Hepatocyte (in vitro differentiated cells): ENCODE results near the gene SPIB. TPM values are rescaled to one million over a fixed set of nuclear protein-coding genes. Genes with fewer than 3 reads are reported as not detected.
"Not testable (repeated sequence)": the region's sequence is repeated elsewhere in the genome, so short reads cannot be mapped to it uniquely, and the experiment has no call there.

Experiments used
- DNase-seq: peaks from one replicate; pipeline ENCODE4 v3.0.0-alpha.2; 2016; ENCODE audit warnings: low spot score
- H2AFZ ChIP-seq: fragments of 200-600 bp; sonication (generic); 2 replicates; pipeline ENCODE4 v1.6.0; 2016; ENCODE audit warnings: antibody characterized with exemption, mild to moderate bottlenecking
- H3K27ac ChIP-seq: fragments of 200-600 bp; sonication (generic); 2 replicates; pipeline ENCODE4 v1.5.1; 2016; ENCODE audit warnings: mild to moderate bottlenecking
- H3K27me3 ChIP-seq: fragments of 200-600 bp; sonication (generic); 2 replicates; pipeline ENCODE4 v1.6.1; 2016
- H3K36me3 ChIP-seq: fragments of 200-600 bp; sonication (generic); replicated peaks from 2 replicates; pipeline ENCODE4 v1.5.1; 2016; ENCODE audit warnings: low read depth; ENCODE audit not compliant: insufficient read depth
- H3K4me1 ChIP-seq: fragments of 200-600 bp; sonication (generic); 2 replicates; pipeline ENCODE4 v1.5.1; 2016; ENCODE audit warnings: mild to moderate bottlenecking, moderate library complexity; ENCODE audit not compliant: insufficient read depth
- H3K4me2 ChIP-seq: fragments of 200-600 bp; sonication (generic); 2 replicates; pipeline ENCODE4 v1.6.0; 2016
- H3K4me3 ChIP-seq: fragments of 200-600 bp; sonication (generic); 2 replicates; pipeline ENCODE4 v1.5.1; 2016; ENCODE audit warnings: mild to moderate bottlenecking
- H3K79me2 ChIP-seq: fragments of 200-600 bp; sonication (generic); 2 replicates; pipeline ENCODE4 v1.6.0; 2017; ENCODE audit warnings: mild to moderate bottlenecking
- H3K9me2 ChIP-seq: fragments of 200-600 bp; sonication (generic); replicated peaks from 2 replicates; pipeline ENCODE4 v1.6.0; 2017; ENCODE audit warnings: mild to moderate bottlenecking; ENCODE audit not compliant: insufficient read depth
- H3K9me3 ChIP-seq: fragments of 200-600 bp; sonication (generic); 2 replicates; pipeline ENCODE4 v1.5.1; 2016; ENCODE audit warnings: low read depth, mild to moderate bottlenecking
- H4K20me1 ChIP-seq: fragments of 200-600 bp; sonication (generic); 2 replicates; pipeline ENCODE4 v1.6.0; 2016; ENCODE audit warnings: mild to moderate bottlenecking; ENCODE audit not compliant: insufficient read depth, poor library complexity, severe bottlenecking
- CTCF ChIP-seq: fragments of 200-600 bp; sonication (generic); IDR thresholded peaks from 2 replicates; pipeline ENCODE4 v1.5.1; 2016; ENCODE audit warnings: antibody characterized with exemption, mild to moderate bottlenecking; ENCODE audit not compliant: poor library complexity
- EZH2 ChIP-seq: fragments of 200-600 bp; sonication (generic); IDR thresholded peaks from 2 replicates; pipeline ENCODE4 v1.6.1; 2016; ENCODE audit warnings: antibody characterized with exemption, mild to moderate bottlenecking, borderline replicate concordance
- EZH2phosphoT487 ChIP-seq: fragments of 200-600 bp; sonication (generic); IDR thresholded peaks from one replicate; pipeline ENCODE4 v1.6.1; 2018; ENCODE audit warnings: antibody characterized with exemption, mild to moderate bottlenecking, low read depth, moderate library complexity; ENCODE audit not compliant: unreplicated experiment, severe bottlenecking
- WGBS: methylation state at CpG from one replicate; pipeline ENCODE4 v1.1.6; 2016; ENCODE audit warnings: low lambda C conversion rate; ENCODE audit errors: missing lambda C conversion rate; 5-methylcytosine and 5-hydroxymethylcytosine counted together
- polyA plus RNA-seq: library from polyadenylated mRNA; unstranded; fragments of >200 nt; fragmentation: Nextera tagmentation; extraction: Ambion mirVana; gene quantifications from 2 replicates; pipeline ENCODE4 v1.2.1, GENCODE V29; 2016
- total RNA-seq: library from RNA; depleted of rRNA; stranded (reverse); fragments of >200 nt; gene quantifications from 2 replicates; pipeline ENCODE4 v1.2.3, GENCODE V29; 2014

The SPIB gene
- total and polyA plus RNA-seq, 2 experiments from 2014 or later: 0.63 to 2.8 TPM

GRCh38 chr19:50435221-50435620 is 16.5 kb downstream of the SPIB start:
- Histone ChIP-seq H3K36me3 (no peaks in the 10 kb centered on the region), H3K27ac (no peak overlapping the region), H4K20me1 (no peaks in the 10 kb centered on the region), H3K9me2 (no peaks in the 10 kb centered on the region), H2AFZ (no peak overlapping the region), H3K4me2 (no peak overlapping the region), H3K4me3 (no peak overlapping the region), H3K27me3 (peaks cover 7% of the 10 kb centered on the region), H3K9me3 (no peaks in the 10 kb centered on the region), H3K79me2 (no peaks in the 10 kb centered on the region), H3K4me1 (peaks cover 4% of the 10 kb centered on the region)
- 89% methylated on average over 10 of the region's 17 CpGs for WGBS
- no peak for TF ChIP-seq CTCF
- no peak for TF ChIP-seq EZH2phosphoT487
- TF ChIP-seq EZH2: no peak
- no peak for DNase-seq

GRCh38 chr19:50435627-50436026 is 16.9 kb downstream of the SPIB start:
- Histone ChIP-seq H3K4me3 (no peak overlapping the region), H4K20me1 (no peaks in the 10 kb centered on the region), H3K36me3 (no peaks in the 10 kb centered on the region), H3K9me2 (no peaks in the 10 kb centered on the region), H3K27me3 (peaks cover 5% of the 10 kb centered on the region), H3K9me3 (no peaks in the 10 kb centered on the region), H3K4me1 (peaks cover 4% of the 10 kb centered on the region), H3K27ac (no peak overlapping the region), H2AFZ (no peak overlapping the region), H3K4me2 (no peak overlapping the region), H3K79me2 (no peaks in the 10 kb centered on the region)
- DNase-seq: no peak
- WGBS: 92% methylated on average over 11 of the region's 12 CpGs
- TF ChIP-seq EZH2phosphoT487 (no peak), EZH2 (no peak), CTCF (no peak)

- Histone ChIP-seq H3K36me3 (no peaks in the 10 kb centered on the region), H3K27ac (no peak overlapping the region), H3K27me3 (no peaks in the 10 kb centered on the region), H3K9me3 (no peaks in the 10 kb centered on the region), H3K4me3 (no peak overlapping the region), H3K79me2 (no peaks in the 10 kb centered on the region), H3K4me2 (no peak overlapping the region), H2AFZ (no peak overlapping the region), H3K9me2 (no peaks in the 10 kb centered on the region), H3K4me1 (no peaks in the 10 kb centered on the region), H4K20me1 (no peaks in the 10 kb centered on the region)
- no peak for DNase-seq
- TF ChIP-seq EZH2 (no peak), CTCF (no peak), EZH2phosphoT487 (no peak)
- WGBS: 94% methylated on average over 5 of the region's 5 CpGs
Observed at GRCh38 chr19:50437862-50438449, 19.2 kb downstream of the SPIB start.

- not testable (repeated sequence) for H3K4me1 ChIP-seq, H3K4me3 ChIP-seq, H3K4me2 ChIP-seq, H3K27me3 ChIP-seq, DNase-seq, H3K9me3 ChIP-seq, H2AFZ ChIP-seq, H3K9me2 ChIP-seq, H3K79me2 ChIP-seq, H3K36me3 ChIP-seq, H4K20me1 ChIP-seq, H3K27ac ChIP-seq
- 100% methylated on average over 1 of the region's 2 CpGs for WGBS
Observed at GRCh38 chr19:50439130-50439529, 20.4 kb downstream of the SPIB start.
